Gastrocnemius medialis (tissue), 4 donors: ENCODE results near the gene NCS1.

Experiments
- CTCF ChIP-seq, 5 experiments: fragments of 450-650 bp in 3 of 5; fragments of 200-600 bp in 2 of 5; sonication (generic) in 2 of 5; IDR thresholded peaks in 4 of 5; conservative IDR thresholded peaks in 1 of 5; 1 replicate in 4 of 5; 2 replicates in 1 of 5; pipeline ENCODE4 v1.5.1; 2016 to 2019; ENCODE audit warnings: antibody characterized with exemption in 5 of 5, mild to moderate bottlenecking in 3 of 5, moderate library complexity in 3 of 5
- POLR2A ChIP-seq, 2 donors: fragments of 450-650 bp; IDR thresholded peaks; one replicate each; pipeline ENCODE4 v1.6.1; 2017; ENCODE audit warnings: antibody characterized with exemption in 2 of 2, mild to moderate bottlenecking in 2 of 2, moderate library complexity in 2 of 2

- no peak for TF ChIP-seq CTCF (IDR thresholded peaks at IDR 0.05 in 4 of 5, conservative IDR thresholded peaks at IDR 0.05 in 1 of 5)
- TF ChIP-seq POLR2A (IDR thresholded peaks at IDR 0.05) = no peak
Observed at GRCh38 chr9:130237763-130238524, 65.7 kb downstream of the NCS1 start.
